ENCODE results near the gene CYP39A1.

The CYP39A1 gene

DNA sequence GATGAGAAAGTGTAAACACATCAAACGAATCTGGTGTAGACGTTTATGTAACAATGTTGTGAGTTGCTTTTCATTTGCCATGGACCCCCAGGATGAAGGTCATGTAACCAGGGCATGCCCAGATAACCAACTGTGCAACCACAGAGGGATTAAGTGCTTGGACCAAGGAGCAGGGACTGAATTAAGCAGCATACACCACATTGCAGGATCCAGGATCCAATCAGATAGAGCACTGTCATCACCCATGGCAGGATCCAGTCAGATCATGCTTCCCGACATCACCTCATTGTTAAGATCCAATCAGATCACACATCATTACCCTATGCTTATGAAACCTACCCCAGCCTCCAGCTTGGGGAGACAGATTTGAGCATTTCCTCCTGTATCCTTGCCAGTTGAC, 87.1 kb downstream of the CYP39A1 start:
- Histone ChIP-seq H3K27ac (no peak overlapping the region), H3K9me3 (ENCODE audit: low read depth, low read length) (no peaks in the 10 kb centered on the region), H3K36me3 (ENCODE audit: insufficient read depth, low read length) (no peaks in the 10 kb centered on the region), H3K9ac (ENCODE audit: insufficient read length) (no peak overlapping the region), H3K4me3 (no peak overlapping the region)
- TF ChIP-seq POLR2AphosphoS5 (IDR thresholded peaks at IDR 0.05; ENCODE audit: borderline replicate concordance, low read depth, low read length) (no peak), EZH2 (IDR thresholded peaks at IDR 0.05) (no peak), FOXP2 (optimal IDR thresholded peaks at IDR 0.05; ENCODE audit: control extremely low read depth, extremely low read length, insufficient read depth) (no peak)
- no peak for DNase-seq (ENCODE audit: low read depth, low spot score)

DNA sequence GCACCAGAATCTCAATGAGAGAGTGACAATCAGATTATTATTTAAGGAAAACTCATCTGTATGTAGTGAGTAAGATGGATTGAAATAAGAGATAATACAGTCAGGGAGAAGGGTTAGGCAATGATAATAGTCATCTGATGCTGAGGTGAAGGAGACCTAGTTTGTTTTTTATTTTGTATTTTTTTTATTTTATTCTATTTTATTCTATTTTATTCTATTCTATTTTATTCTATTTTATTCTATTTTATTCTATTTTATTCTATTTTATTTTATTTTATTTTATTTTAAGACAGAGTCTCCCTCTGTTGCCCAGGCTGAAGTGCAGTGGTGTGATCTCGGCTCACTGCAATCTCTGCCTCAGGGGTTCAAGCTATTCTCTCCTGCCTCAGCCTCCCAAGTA, 88.7 kb downstream of the CYP39A1 start:
- Histone ChIP-seq H3K27ac (no peak overlapping the region), H3K36me3 (ENCODE audit: insufficient read depth, low read length) (no peaks in the 10 kb centered on the region), H3K9me3 (ENCODE audit: low read depth, low read length) (no peaks in the 10 kb centered on the region), H3K9ac (ENCODE audit: insufficient read length) (no peak overlapping the region), H3K4me3 (no peak overlapping the region)
- DNase-seq (ENCODE audit: low read depth, low spot score), result no peak
- no peak for TF ChIP-seq POLR2AphosphoS5 (IDR thresholded peaks at IDR 0.05; ENCODE audit: borderline replicate concordance, low read depth, low read length)
- TF ChIP-seq FOXP2 (optimal IDR thresholded peaks at IDR 0.05; ENCODE audit: control extremely low read depth, extremely low read length, insufficient read depth), result no peak
- TF ChIP-seq EZH2 (IDR thresholded peaks at IDR 0.05), result no peak

DNA sequence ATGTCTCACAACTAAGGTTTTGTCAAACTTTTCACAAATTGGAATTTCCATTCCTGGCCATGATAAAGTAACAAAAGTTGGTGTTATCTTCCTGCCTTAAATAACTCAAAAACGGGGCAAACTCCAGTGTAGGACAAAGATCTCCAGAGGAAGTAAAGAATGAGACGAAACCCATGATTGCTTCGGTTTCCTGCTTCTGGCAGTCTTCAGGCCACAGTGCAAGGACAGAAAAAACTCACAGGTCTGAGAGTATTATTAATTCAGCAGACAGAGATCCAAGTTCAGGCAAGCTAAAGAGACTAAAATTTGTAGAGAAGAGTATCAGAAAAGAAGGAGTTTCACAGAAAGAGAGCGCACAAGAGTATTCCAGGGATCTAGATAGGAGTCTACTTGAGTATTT, 96.6 kb downstream of the CYP39A1 start:
- Histone ChIP-seq H3K9me3 (ENCODE audit: low read depth, low read length) (no peaks in the 10 kb centered on the region), H3K36me3 (ENCODE audit: insufficient read depth, low read length) (no peaks in the 10 kb centered on the region), H3K9ac (ENCODE audit: insufficient read length) (no peak overlapping the region), H3K27ac (no peak overlapping the region), H3K4me3 (no peak overlapping the region)
- no peak for TF ChIP-seq FOXP2 (optimal IDR thresholded peaks at IDR 0.05; ENCODE audit: control extremely low read depth, extremely low read length, insufficient read depth)
- DNase-seq (ENCODE audit: low read depth, low spot score), result no peak

DNA sequence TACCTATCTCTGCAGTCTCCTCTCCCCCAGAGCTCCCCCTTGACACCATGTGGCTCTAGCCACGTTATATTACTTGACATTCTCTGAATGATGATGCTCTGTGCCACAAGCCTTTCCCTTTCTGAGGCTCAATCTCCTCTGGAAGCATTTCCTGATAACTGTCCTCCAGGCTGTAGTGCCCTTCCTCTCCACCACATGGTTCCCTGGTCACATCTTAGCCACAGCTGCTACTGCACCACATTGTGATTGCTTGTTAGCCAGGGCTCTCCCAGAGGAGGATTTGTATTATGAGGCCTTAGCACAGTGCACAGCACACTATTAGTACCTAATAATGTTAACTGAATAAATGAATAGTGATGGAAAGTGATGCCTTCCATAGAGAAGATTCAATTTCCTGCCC, 97.5 kb downstream of the CYP39A1 start:
- H3K9ac ChIP-seq (ENCODE audit: insufficient read length), result no peak overlapping the region
- no peak for TF ChIP-seq EZH2 (IDR thresholded peaks at IDR 0.05)
- TF ChIP-seq FOXP2 (optimal IDR thresholded peaks at IDR 0.05; ENCODE audit: control extremely low read depth, extremely low read length, insufficient read depth), result no peak
- no peak for TF ChIP-seq POLR2AphosphoS5 (IDR thresholded peaks at IDR 0.05; ENCODE audit: borderline replicate concordance, low read depth, low read length)
- no peak for DNase-seq (ENCODE audit: low read depth, low spot score)
- H3K27ac ChIP-seq, result no peak overlapping the region
- H3K36me3 ChIP-seq (ENCODE audit: insufficient read depth, low read length), result no peaks in the 10 kb centered on the region
- no peak overlapping the region for H3K4me3 ChIP-seq
- no peaks in the 10 kb centered on the region for H3K9me3 ChIP-seq (ENCODE audit: low read depth, low read length)

DNA sequence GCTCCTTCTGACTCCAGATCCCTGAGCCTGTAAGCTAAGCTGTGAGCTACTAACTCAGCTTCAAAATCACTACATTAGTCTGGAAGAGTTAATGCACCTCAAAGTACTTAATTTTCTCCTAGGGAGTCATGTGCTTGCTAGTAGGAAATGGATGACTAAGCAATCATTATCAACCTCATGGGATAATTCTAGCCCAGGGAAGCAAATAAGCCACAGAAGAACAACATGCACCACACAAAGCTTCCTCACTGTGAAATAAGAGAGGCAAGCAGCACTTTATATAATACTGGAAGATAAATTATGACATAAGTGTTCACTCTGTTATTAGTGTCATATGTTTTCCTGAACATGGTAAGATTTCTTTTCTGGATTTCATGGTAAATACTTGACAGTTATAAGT, 103.5 kb downstream of the CYP39A1 start:
- no peaks in the 10 kb centered on the region for H3K9me3 ChIP-seq (ENCODE audit: low read depth, low read length)
- no peak overlapping the region for H3K27ac ChIP-seq
- H3K4me3 ChIP-seq, result no peak overlapping the region
- no peak for DNase-seq (ENCODE audit: low read depth, low spot score)
- no peak overlapping the region for H3K9ac ChIP-seq (ENCODE audit: insufficient read length)
- TF ChIP-seq POLR2AphosphoS5 (IDR thresholded peaks at IDR 0.05; ENCODE audit: borderline replicate concordance, low read depth, low read length) (no peak), EZH2 (IDR thresholded peaks at IDR 0.05) (no peak), FOXP2 (optimal IDR thresholded peaks at IDR 0.05; ENCODE audit: control extremely low read depth, extremely low read length, insufficient read depth) (no peak)
- H3K36me3 ChIP-seq (ENCODE audit: insufficient read depth, low read length), result no peaks in the 10 kb centered on the region

DNA sequence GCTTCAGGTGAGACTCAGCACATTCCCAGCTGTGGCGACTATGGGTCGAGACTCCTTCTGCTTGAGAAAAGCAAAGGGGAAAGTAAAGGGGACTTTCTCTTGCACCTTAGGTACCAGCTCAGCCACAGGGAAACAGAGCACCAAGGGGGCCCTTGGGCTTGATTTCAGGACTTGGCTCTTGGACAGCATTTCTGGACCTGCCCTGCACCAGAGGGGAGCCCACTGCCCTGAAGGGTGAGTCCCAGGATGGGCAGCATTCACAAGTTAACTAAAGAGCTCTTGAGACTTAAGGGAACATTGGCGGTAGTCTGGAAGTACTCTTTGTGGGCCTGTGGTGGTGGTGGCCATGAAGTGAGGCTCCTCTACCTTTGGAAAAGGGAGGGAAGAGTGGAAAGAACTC, 111.1 kb downstream of the CYP39A1 start:
- no peaks in the 10 kb centered on the region for H3K36me3 ChIP-seq (ENCODE audit: insufficient read depth, low read length)
- H3K9me3 ChIP-seq (ENCODE audit: low read depth, low read length), result no peaks in the 10 kb centered on the region
- DNase-seq (ENCODE audit: low read depth, low spot score), result no peak
- H3K4me3 ChIP-seq, result no peak overlapping the region
- no peak overlapping the region for H3K27ac ChIP-seq
- TF ChIP-seq EZH2 (IDR thresholded peaks at IDR 0.05) (no peak), FOXP2 (optimal IDR thresholded peaks at IDR 0.05; ENCODE audit: control extremely low read depth, extremely low read length, insufficient read depth) (no peak), POLR2AphosphoS5 (IDR thresholded peaks at IDR 0.05; ENCODE audit: borderline replicate concordance, low read depth, low read length) (no peak)
- H3K9ac ChIP-seq (ENCODE audit: insufficient read length), result no peak overlapping the region

DNA sequence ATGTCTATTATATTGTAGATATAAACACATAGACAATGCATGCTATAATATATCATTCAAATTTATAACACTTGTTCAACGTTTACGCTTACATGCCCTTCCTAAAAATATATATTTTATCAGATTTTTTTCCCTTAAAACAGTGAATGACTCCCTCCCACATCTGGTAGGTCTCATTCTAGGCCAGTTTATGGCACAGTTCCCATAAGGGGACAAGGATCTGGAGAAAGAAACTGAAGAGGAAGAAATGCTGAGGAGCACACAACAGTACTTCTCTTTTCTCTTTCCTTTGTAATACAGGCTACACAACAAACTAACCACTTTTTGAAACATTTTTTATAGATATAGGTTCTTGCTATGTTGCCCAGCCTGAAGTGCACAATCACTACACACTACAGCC, 112.8 kb downstream of the CYP39A1 start:
- H3K9me3 ChIP-seq (ENCODE audit: low read depth, low read length), result no peaks in the 10 kb centered on the region
- no peak overlapping the region for H3K27ac ChIP-seq
- DNase-seq (ENCODE audit: low read depth, low spot score), result no peak
- no peaks in the 10 kb centered on the region for H3K36me3 ChIP-seq (ENCODE audit: insufficient read depth, low read length)
- H3K4me3 ChIP-seq, result no peak overlapping the region
- TF ChIP-seq FOXP2 (optimal IDR thresholded peaks at IDR 0.05; ENCODE audit: control extremely low read depth, extremely low read length, insufficient read depth) (no peak), EZH2 (IDR thresholded peaks at IDR 0.05) (no peak), POLR2AphosphoS5 (IDR thresholded peaks at IDR 0.05; ENCODE audit: borderline replicate concordance, low read depth, low read length) (no peak)
- no peak overlapping the region for H3K9ac ChIP-seq (ENCODE audit: insufficient read length)

DNA sequence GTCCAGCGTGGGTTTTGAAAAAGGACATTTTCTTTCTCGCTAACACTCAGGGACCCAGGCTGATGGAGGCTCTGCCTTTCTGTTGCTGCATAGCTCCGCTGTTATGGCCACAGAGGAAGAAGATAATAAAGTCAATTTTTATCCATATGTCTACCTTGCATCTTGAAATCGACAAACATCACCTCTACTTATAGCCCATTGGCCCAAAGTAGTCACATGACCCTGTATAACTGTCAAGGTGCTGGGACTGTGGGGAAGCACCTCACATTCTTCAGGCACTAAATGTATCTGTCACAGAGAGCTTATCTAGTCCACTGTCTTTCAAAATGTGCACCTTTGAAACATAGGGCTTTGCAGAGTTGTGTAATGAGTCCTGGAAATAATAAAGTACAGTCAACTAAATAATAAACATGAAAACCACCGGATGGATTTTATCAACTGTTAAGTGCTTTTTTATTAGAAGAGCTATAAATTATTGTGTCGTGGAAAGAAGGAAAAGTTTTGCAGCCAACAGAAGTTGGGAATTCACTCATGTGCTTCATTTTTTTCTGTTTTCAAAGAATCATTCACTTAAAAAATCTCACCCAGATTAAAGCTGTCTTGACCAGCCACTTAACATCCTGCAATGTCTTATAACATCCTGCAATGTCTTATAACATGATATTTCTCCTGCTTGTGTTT, 113.7 kb downstream of the CYP39A1 start:
- no peaks in the 10 kb centered on the region for H3K9me3 ChIP-seq (ENCODE audit: low read depth, low read length)
- DNase-seq (ENCODE audit: low read depth, low spot score), result no peak
- no peak for TF ChIP-seq FOXP2 (optimal IDR thresholded peaks at IDR 0.05; ENCODE audit: control extremely low read depth, extremely low read length, insufficient read depth)
- no peak for TF ChIP-seq EZH2 (IDR thresholded peaks at IDR 0.05)
- no peak for TF ChIP-seq POLR2AphosphoS5 (IDR thresholded peaks at IDR 0.05; ENCODE audit: borderline replicate concordance, low read depth, low read length)
- no peak overlapping the region for H3K27ac ChIP-seq
- no peak overlapping the region for H3K9ac ChIP-seq (ENCODE audit: insufficient read length)
- no peak overlapping the region for H3K4me3 ChIP-seq
- no peaks in the 10 kb centered on the region for H3K36me3 ChIP-seq (ENCODE audit: insufficient read depth, low read length)

DNA sequence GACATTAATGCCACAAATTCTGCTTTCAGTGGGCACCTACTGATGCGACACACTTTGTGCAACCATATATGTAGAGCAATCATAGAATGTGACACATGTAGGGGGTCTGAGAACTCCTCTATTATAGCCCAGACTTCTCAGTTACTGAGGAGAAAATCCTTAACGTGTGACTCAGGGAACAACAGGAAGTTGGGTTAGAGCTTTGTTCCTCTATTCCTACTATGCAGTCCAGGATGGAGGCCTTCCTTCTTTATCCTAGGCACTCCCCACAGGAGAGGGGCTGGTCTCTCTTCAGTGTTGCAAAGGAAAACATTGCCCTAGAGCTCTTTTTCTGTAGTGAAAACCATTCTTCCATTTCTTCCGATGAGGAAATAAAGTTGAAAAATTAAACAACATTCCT, 121.7 kb downstream of the CYP39A1 start:
- Histone ChIP-seq H3K36me3 (ENCODE audit: insufficient read depth, low read length) (no peaks in the 10 kb centered on the region), H3K4me3 (no peak overlapping the region), H3K27ac (no peak overlapping the region), H3K9me3 (ENCODE audit: low read depth, low read length) (no peaks in the 10 kb centered on the region), H3K9ac (ENCODE audit: insufficient read length) (no peak overlapping the region)
- DNase-seq (ENCODE audit: low read depth, low spot score), result no peak
- TF ChIP-seq FOXP2 (optimal IDR thresholded peaks at IDR 0.05; ENCODE audit: control extremely low read depth, extremely low read length, insufficient read depth), result no peak
- no peak for TF ChIP-seq EZH2 (IDR thresholded peaks at IDR 0.05)
- TF ChIP-seq POLR2AphosphoS5 (IDR thresholded peaks at IDR 0.05; ENCODE audit: borderline replicate concordance, low read depth, low read length), result no peak
